Mucosa of rectum (tissue), 2 donors: ENCODE results near the gene CNIH2.

ENCODE experiments used
- H3K27ac ChIP-seq, 2 donors: one replicate each; pipeline ENCODE4 v1.7.0; 2013; ENCODE audit warnings: inconsistent platforms in 2 of 2, low read depth in 2 of 2, low read length in 2 of 2
- H3K27me3 ChIP-seq, 2 donors: one replicate each; pipeline ENCODE4 v1.7.0; 2013; ENCODE audit warnings: low read length in 2 of 2; ENCODE audit not compliant: control insufficient read depth in 2 of 2, insufficient read depth in 2 of 2
- H3K36me3 ChIP-seq, 2 donors: one replicate each; pipeline ENCODE4 v1.7.0; 2013; ENCODE audit warnings: low read length in 2 of 2; ENCODE audit not compliant: control insufficient read depth in 2 of 2, insufficient read depth in 2 of 2
- H3K4me1 ChIP-seq, 2 donors: one replicate each; pipeline ENCODE4 v1.7.0; 2013; ENCODE audit warnings: low read length in 2 of 2, mild to moderate bottlenecking in 1 of 2; ENCODE audit not compliant: control insufficient read depth in 2 of 2, insufficient read depth in 2 of 2
- H3K4me3 ChIP-seq, 2 donors: one replicate each; pipeline ENCODE4 v1.7.0; 2013; ENCODE audit warnings: low read length in 2 of 2
- H3K9ac ChIP-seq, 2 donors: one replicate each; pipeline ENCODE4 v1.7.0; 2013; ENCODE audit warnings: low read length in 2 of 2, low read depth in 1 of 2, mild to moderate bottlenecking in 1 of 2
- H3K9me3 ChIP-seq, 2 donors: one replicate each; pipeline ENCODE4 v1.7.0; 2013; ENCODE audit warnings: low read length in 2 of 2; ENCODE audit not compliant: control insufficient read depth in 2 of 2
- donor health status: healthy.
- donor health status: Normal muscosa, but diverticular disease.

Gene CNIH2

GRCh38 chr11:66313321-66314185 lies 35.6 kb downstream of the CNIH2 start:
- H3K4me1 ChIP-seq: peaks cover 13 to 30% of the 10 kb centered on the region in 2 donors
- no peaks in the 10 kb centered on the region for H3K9me3 ChIP-seq
- H3K4me3 ChIP-seq: peak overlapping the region; percentile 59 to 64

GRCh38 chr11:66314186-66314501 lies 36.2 kb downstream of the CNIH2 start:
- peaks cover 13 to 30% of the 10 kb centered on the region in 2 donors for H3K4me1 ChIP-seq
- H3K9me3 ChIP-seq: no peaks in the 10 kb centered on the region
- peak overlapping the region in 1 of 2 donors; percentile 37 for H3K4me3 ChIP-seq
- H3K27me3 ChIP-seq: no peaks in the 10 kb centered on the region
- no peak overlapping the region for H3K9ac ChIP-seq
- no peaks in the 10 kb centered on the region for H3K36me3 ChIP-seq
- peak overlapping the region; percentile 78 to 87 for H3K27ac ChIP-seq

More at GRCh38 chr11:66313321-66314185, 35.6 kb downstream of the CNIH2 start:
- Histone ChIP-seq H3K36me3 (no peaks in the 10 kb centered on the region), H3K9ac (peak overlapping the region; percentile 56 to 65), H3K27me3 (no peaks in the 10 kb centered on the region), H3K27ac (peak overlapping the region; percentile 78 to 87)

GRCh38 chr11:66314561-66315497 lies 36.9 kb downstream of the CNIH2 start:
- H3K27me3 ChIP-seq: no peaks in the 10 kb centered on the region
- peak overlapping the region; percentile 20 to 45 for H3K4me3 ChIP-seq
- H3K27ac ChIP-seq: peak overlapping the region in 1 of 2 donors; percentile 87
- no peaks in the 10 kb centered on the region for H3K36me3 ChIP-seq
- H3K4me1 ChIP-seq: peaks cover 13 to 30% of the 10 kb centered on the region in 2 donors
- H3K9ac ChIP-seq: no peak overlapping the region
- no peaks in the 10 kb centered on the region for H3K9me3 ChIP-seq

DNA sequence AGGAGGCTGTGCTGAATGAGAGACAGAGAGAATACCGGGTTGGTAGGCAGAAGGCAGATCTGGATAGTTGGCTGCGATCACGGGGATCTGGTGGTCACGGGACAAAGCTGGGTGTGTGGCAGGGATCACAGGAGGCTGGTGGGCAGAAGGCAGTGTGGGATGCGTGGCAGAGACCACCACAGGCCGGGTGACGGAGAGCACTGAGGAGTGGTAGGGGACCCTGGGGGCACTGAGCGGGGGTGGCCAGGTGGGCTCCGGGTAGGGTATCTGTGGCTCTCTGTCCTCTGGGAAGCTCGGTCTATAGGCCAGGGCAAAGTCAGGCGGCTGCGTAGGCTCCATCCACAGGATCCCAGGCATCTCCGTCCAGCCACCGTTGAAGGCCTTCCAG lies 37.5 kb downstream of the CNIH2 start:
- Histone ChIP-seq H3K9ac (no peak overlapping the region), H3K27ac (no peak overlapping the region), H3K27me3 (no peaks in the 10 kb centered on the region), H3K4me3 (peak overlapping the region; percentile 45 to 65), H3K9me3 (no peaks in the 10 kb centered on the region), H3K36me3 (no peaks in the 10 kb centered on the region), H3K4me1 (peaks cover 13 to 30% of the 10 kb centered on the region in 2 donors)

GRCh38 chr11:66315921-66316811 lies 38.2 kb downstream of the CNIH2 start:
- no peaks in the 10 kb centered on the region for H3K27me3 ChIP-seq
- no peaks in the 10 kb centered on the region for H3K9me3 ChIP-seq
- H3K36me3 ChIP-seq: no peaks in the 10 kb centered on the region
- H3K9ac ChIP-seq: peak overlapping the region in 1 of 2 donors; percentile 29
- H3K27ac ChIP-seq: peak overlapping the region in 1 of 2 donors; percentile 84
- peaks cover 13 to 30% of the 10 kb centered on the region in 2 donors for H3K4me1 ChIP-seq
- peak overlapping the region; percentile 45 to 65 for H3K4me3 ChIP-seq

GRCh38 chr11:66316849-66317251 lies 38.9 kb downstream of the CNIH2 start, which contains the start of gene CD248:
Gene CD248 (minus strand): TSS chr11:66317044. CDS start chr11:66317027, 17 bp downstream.
- Histone ChIP-seq H3K9ac (peak within 1 kb of the TSS; percentile 29 to 32), H3K9me3 (no peaks in the 10 kb centered on the region), H3K36me3 (no peaks in the 10 kb centered on the region), H3K27ac (peak within 1 kb of the TSS; percentile 66 to 84), H3K4me3 (peak within 1 kb of the TSS; percentile 45 to 65), H3K27me3 (no peaks in the 10 kb centered on the region), H3K4me1 (peaks cover 13 to 29% of the 10 kb centered on the region in 2 donors)

- peak overlapping the region in 1 of 2 donors; percentile 32 for H3K9ac ChIP-seq
- peak overlapping the region; percentile 66 to 84 for H3K27ac ChIP-seq
- peaks cover 13 to 26% of the 10 kb centered on the region in 2 donors for H3K4me1 ChIP-seq
- H3K36me3 ChIP-seq: no peaks in the 10 kb centered on the region
- H3K27me3 ChIP-seq: no peaks in the 10 kb centered on the region
- H3K4me3 ChIP-seq: peak overlapping the region in 1 of 2 donors; percentile 43
- H3K9me3 ChIP-seq: no peaks in the 10 kb centered on the region
Measured at GRCh38 chr11:66317322-66317722, 39.3 kb downstream of the CNIH2 start.

DNA sequence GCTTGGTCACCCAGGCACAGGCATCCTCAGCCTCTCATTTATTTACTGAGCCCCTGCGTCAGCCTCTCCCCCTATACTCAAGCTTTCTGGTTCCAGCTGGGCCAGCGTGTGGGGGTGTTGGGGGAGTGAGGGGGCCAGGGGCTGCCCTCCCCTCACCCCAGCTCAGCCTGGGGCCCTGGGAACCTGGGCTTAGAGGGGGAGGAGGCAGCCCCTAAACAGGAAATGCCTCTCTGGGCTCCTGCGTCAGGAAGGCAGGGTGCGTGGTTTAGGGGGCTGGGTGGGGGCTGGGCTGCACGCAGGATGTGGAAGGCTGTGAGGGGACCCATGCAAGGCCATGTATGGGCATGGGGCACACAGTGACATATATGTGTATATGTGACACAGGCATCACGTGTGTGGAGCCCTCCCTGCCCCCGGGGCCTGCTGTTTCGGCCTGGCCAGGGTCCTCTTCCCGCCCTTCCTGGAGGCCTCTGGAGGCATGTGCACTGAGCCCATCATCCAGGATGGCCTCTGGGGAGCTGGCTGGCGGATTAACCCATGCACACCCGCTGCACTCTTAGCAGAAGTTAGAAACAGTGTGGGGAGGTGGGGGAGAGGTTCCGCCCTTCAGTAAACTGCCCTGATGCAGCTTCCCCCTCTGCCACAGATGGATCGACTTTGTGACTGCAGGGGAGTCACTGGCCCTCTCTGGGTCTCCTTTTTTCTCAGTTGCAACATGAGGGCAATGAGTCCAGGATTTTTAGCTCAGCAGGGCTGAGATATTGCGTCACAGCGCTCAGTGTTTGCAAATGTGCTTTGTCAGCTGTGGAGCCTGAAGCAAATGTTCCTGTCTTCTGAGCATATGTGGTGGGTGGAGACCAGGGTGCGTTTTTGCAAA lies 40.0 kb downstream of the CNIH2 start:
- Histone ChIP-seq H3K36me3 (no peaks in the 10 kb centered on the region), H3K27me3 (no peaks in the 10 kb centered on the region), H3K4me3 (peak overlapping the region in 1 of 2 donors; percentile 43), H3K9ac (no peak overlapping the region), H3K4me1 (peaks cover 13 to 26% of the 10 kb centered on the region in 2 donors), H3K9me3 (no peaks in the 10 kb centered on the region), H3K27ac (peak overlapping the region; percentile 66 to 84)

DNA sequence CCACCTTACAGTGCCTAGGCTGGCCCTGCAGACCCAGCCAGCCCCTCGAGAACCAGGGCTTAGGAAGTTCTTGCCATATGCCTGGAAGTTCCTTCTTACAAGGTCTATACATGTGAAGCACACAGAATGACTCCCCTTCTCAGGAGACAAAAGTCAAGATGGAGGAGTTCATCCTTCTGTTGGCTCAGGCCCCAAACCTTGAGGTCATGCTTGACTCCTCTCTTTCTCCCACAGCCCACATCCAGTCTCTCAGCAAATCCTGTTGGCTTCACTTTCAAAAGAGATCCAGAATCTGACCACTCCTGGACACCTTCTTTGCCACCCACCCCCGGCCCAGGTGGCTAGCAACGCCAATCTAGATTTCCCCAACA lies 40.6 kb downstream of the CNIH2 start:
- Histone ChIP-seq H3K27ac (peak overlapping the region; percentile 21 to 84), H3K27me3 (no peaks in the 10 kb centered on the region), H3K4me3 (no peak overlapping the region), H3K4me1 (peaks cover 9 to 21% of the 10 kb centered on the region in 2 donors), H3K9ac (no peak overlapping the region), H3K36me3 (no peaks in the 10 kb centered on the region), H3K9me3 (no peaks in the 10 kb centered on the region)
